Endodermal cell (in vitro differentiated cells): ENCODE data around the gene RASAL3. TPM values are rescaled to one million over a fixed set of nuclear protein-coding genes. Genes with fewer than 3 reads are reported as not detected.

Source experiments
- DNase-seq: peaks from one replicate; pipeline ENCODE4 v3.0.0-alpha.2; 2017
- H3K27ac ChIP-seq: 2 replicates; pipeline ENCODE4 v1.5.1; 2013; ENCODE audit warnings: mild to moderate bottlenecking, low read depth, low read length, moderate library complexity
- H3K27me3 ChIP-seq: 2 replicates; pipeline ENCODE4 v1.6.1; 2013; ENCODE audit warnings: mild to moderate bottlenecking, low read length, moderate library complexity; ENCODE audit not compliant: insufficient read depth, control insufficient read depth, poor library complexity, severe bottlenecking
- H3K36me3 ChIP-seq: 2 replicates; pipeline ENCODE4 v1.7.0; 2013; ENCODE audit warnings: mild to moderate bottlenecking, low read length, moderate library complexity; ENCODE audit not compliant: control insufficient read depth, insufficient read depth
- H3K4me1 ChIP-seq: one replicate; pipeline ENCODE4 v1.7.0; 2013; ENCODE audit warnings: low read length; ENCODE audit not compliant: control insufficient read depth, insufficient read depth
- H3K4me3 ChIP-seq: 2 replicates; pipeline ENCODE4 v1.5.1; 2013; ENCODE audit warnings: mild to moderate bottlenecking, low read length, moderate library complexity
- H3K9ac ChIP-seq: 2 replicates; pipeline ENCODE4 v1.6.1; 2013; ENCODE audit warnings: mild to moderate bottlenecking, low read length, moderate library complexity; ENCODE audit not compliant: poor library complexity, severe bottlenecking; ENCODE audit errors: extremely low read depth
- H3K9me3 ChIP-seq: 2 replicates; pipeline ENCODE4 v1.6.1; 2013; ENCODE audit warnings: mild to moderate bottlenecking, low read length, moderate library complexity; ENCODE audit not compliant: control insufficient read depth
- H3K27ac Mint-ChIP-seq: 2 replicates; pipeline ENCODE4 v1.8.0; 2020; ENCODE audit warnings: mixed read lengths
- H3K27me3 Mint-ChIP-seq: 2 replicates; pipeline ENCODE4 v1.8.0; 2021; ENCODE audit warnings: mild to moderate bottlenecking, mixed read lengths; ENCODE audit not compliant: insufficient read depth
- H3K36me3 Mint-ChIP-seq: 2 replicates; pipeline ENCODE4 v1.8.0; 2020; ENCODE audit warnings: low read depth, mixed read lengths
- H3K4me1 Mint-ChIP-seq: 2 replicates; pipeline ENCODE4 v1.8.0; 2020; ENCODE audit warnings: mixed read lengths
- H3K4me3 Mint-ChIP-seq: 2 replicates; pipeline ENCODE4 v1.8.0; 2020; ENCODE audit warnings: mild to moderate bottlenecking, moderate library complexity, mixed read lengths
- H3K9me3 Mint-ChIP-seq: 2 replicates; pipeline ENCODE4 v1.8.0; 2020; ENCODE audit warnings: mild to moderate bottlenecking, mixed read lengths
- WGBS, 2 experiments: methylation state at CpG; one replicate each; pipeline versions ENCODE4 v1.1.5 to v1.1.7; 2013; ENCODE audit warnings: missing lambda C conversion rate in 2 of 2, mixed read lengths in 1 of 2; ENCODE audit not compliant: insufficient coverage in 1 of 2, insufficient read length in 1 of 2; 5-methylcytosine and 5-hydroxymethylcytosine counted together
- total RNA-seq, 2 donors: library from RNA; stranded (reverse); fragmentation: NEBNext Ultra II Directional in 1 of 2; extraction: Animal tissue kit (Norgen Biotek cat#: 25700) in 1 of 2; gene quantifications; 2 replicates in 1 of 2; 3 replicates in 1 of 2; pipeline ENCODE4 v1.2.1, GENCODE V29; 2021
- TF ChIP-seq, protein P1 (sequence below): fragments of 200-600 bp; sonication (generic); conservative IDR thresholded peaks from 2 replicates; pipeline ENCODE4 v1.5.0; 2021; ENCODE audit warnings: antibody characterized with exemption, mild to moderate bottlenecking

RASAL3 gene
- total RNA-seq, 2 donors from 2014 or later = not detected

DNA sequence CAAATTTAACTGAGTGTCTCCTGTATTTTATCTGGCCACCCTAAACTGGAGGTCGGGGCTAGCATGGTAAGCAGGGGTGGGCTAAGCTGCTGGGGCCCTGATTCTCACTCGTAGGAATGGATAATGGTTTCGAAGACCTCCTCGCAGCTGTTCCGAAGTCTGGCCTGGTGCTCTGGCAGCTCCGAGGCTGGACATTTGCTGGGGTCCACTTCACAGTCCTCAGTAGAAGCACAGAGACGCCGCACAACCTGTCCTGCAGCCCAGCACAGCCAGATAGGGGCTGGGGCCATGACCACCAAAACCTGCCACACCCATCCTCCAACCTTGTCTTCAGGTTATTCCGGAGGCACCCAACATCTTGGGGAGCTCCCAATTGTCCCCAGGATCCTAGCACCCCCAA, 8.3 kb downstream of the RASAL3 start:
- TF ChIP-seq, protein P1, sequence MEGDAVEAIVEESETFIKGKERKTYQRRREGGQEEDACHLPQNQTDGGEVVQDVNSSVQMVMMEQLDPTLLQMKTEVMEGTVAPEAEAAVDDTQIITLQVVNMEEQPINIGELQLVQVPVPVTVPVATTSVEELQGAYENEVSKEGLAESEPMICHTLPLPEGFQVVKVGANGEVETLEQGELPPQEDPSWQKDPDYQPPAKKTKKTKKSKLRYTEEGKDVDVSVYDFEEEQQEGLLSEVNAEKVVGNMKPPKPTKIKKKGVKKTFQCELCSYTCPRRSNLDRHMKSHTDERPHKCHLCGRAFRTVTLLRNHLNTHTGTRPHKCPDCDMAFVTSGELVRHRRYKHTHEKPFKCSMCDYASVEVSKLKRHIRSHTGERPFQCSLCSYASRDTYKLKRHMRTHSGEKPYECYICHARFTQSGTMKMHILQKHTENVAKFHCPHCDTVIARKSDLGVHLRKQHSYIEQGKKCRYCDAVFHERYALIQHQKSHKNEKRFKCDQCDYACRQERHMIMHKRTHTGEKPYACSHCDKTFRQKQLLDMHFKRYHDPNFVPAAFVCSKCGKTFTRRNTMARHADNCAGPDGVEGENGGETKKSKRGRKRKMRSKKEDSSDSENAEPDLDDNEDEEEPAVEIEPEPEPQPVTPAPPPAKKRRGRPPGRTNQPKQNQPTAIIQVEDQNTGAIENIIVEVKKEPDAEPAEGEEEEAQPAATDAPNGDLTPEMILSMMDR = no peak
- H3K9ac ChIP-seq = no peak overlapping the region
- H3K9me3 Mint-ChIP-seq = no peaks in the 10 kb centered on the region
- H3K4me1 ChIP-seq = no peaks in the 10 kb centered on the region
- H3K36me3 Mint-ChIP-seq = no peaks in the 10 kb centered on the region
- no peak for DNase-seq
- H3K27ac ChIP-seq = no peak overlapping the region
- H3K9me3 ChIP-seq = no peaks in the 10 kb centered on the region
- H3K4me1 Mint-ChIP-seq = no peaks in the 10 kb centered on the region
- H3K4me3 Mint-ChIP-seq = no peak overlapping the region
- H3K4me3 ChIP-seq = no peak overlapping the region
- 91% methylated on average over 8 to 9 of the region's 9 CpGs for WGBS, 2 experiments
- H3K27me3 Mint-ChIP-seq = peaks cover 93% of the 10 kb centered on the region
- no peaks in the 10 kb centered on the region for H3K36me3 ChIP-seq
- no peak overlapping the region for H3K27ac Mint-ChIP-seq
- peaks cover 92% of the 10 kb centered on the region for H3K27me3 ChIP-seq

DNA sequence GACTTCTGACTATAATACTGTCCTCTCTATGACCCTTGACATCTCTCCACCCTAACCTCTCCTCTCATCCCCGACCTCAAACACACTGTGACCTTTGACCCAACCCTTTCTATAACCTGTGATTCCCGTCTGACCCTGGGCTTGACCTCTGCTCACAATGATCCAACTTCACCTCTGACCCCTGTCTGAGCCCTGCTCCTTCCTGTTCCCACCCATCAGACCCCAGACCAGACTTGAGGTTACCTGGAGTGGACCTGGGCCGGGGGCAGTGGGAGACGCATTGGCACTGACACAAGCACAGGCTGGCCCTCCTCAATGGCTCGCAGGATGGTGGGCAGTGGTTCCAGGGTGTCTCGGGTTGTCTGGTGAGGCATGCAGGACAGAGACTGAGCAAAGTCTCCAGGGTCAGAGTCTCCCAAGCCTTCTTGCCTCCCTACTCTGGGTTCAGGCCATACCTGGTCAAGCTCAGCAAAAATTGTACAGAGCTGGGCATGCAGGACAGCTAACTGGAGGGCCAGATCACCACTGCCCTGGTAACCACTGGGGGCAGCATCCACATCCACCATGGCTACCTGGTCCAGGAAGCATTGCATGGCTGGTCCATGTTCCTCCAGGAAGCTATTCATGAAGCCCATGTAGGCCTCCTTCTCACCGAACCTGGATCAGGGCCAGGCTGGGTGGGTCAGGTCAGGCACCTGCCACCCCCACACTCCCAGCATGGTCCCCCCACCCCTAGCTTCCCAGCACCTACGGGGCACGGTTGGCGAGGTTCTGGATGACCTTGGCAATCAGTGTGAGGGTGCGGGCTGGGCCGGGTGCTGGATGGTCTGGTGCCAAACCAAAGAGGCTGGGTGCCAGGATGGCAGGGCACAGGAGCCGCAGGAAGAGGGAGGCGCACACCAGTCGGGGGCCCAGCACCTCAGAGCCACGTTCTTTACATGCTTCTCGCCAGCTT, 10.2 kb downstream of the RASAL3 start:
- TF ChIP-seq, protein P1 = peak; percentile 64

DNA sequence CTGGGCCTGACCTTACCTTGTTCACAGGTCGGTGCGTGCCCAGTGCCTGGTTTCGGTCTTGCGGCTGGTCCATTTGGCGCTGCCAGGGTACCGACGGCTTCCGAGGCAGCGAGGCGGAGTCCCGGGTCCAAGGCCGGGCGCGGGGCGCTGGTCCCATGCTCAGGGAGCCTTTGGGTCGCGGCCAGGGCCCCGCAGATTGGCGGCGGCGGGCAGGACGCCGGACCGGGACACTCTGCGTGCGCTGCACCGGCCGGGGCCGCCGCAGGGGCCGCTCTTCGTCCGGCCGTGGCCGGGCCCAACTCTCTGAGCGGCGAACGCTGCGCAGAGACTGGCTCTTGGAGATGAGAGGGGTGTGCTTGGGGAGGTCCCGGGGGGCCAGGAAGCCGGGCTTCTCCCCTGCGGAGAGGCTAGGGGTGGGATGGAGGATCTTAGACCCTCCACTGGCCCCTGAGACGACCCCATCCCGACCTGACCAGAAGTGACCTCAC, 11.2 kb downstream of the RASAL3 start:
- TF ChIP-seq, protein P1 = peak; percentile 60
- DNase-seq = peak; percentile 78
- WGBS, 2 experiments = 16 to 36% methylated on average over 11 to 44 of the region's 44 CpGs
- no peak overlapping the region for H3K4me3 ChIP-seq
- H3K4me1 ChIP-seq = no peaks in the 10 kb centered on the region
- Mint-ChIP-seq H3K4me3 (peak overlapping the region; percentile 43), H3K27ac (no peak overlapping the region), H3K9me3 (no peaks in the 10 kb centered on the region), H3K36me3 (no peaks in the 10 kb centered on the region), H3K27me3 (peaks cover 74% of the 10 kb centered on the region), H3K4me1 (no peaks in the 10 kb centered on the region)
- H3K36me3 ChIP-seq = no peaks in the 10 kb centered on the region
- H3K9me3 ChIP-seq = no peaks in the 10 kb centered on the region
- no peak overlapping the region for H3K9ac ChIP-seq
- no peak overlapping the region for H3K27ac ChIP-seq
- H3K27me3 ChIP-seq = peaks cover 71% of the 10 kb centered on the region

More for the DNA sequence above, 10.2 kb downstream of the RASAL3 start:
- Mint-ChIP-seq H3K4me1 (no peaks in the 10 kb centered on the region), H3K27me3 (peaks cover 84% of the 10 kb centered on the region), H3K36me3 (no peaks in the 10 kb centered on the region), H3K9me3 (no peaks in the 10 kb centered on the region), H3K27ac (no peak overlapping the region), H3K4me3 (no peak overlapping the region)
- Histone ChIP-seq H3K4me1 (no peaks in the 10 kb centered on the region), H3K36me3 (no peaks in the 10 kb centered on the region), H3K4me3 (no peak overlapping the region), H3K27me3 (peaks cover 76% of the 10 kb centered on the region), H3K27ac (no peak overlapping the region), H3K9ac (no peak overlapping the region), H3K9me3 (no peaks in the 10 kb centered on the region)
- WGBS, 2 experiments = 86 to 87% methylated on average over 11 to 17 of the region's 17 CpGs
- no peak for DNase-seq
